Measurements from ENCODE around the gene GRK2.

The GRK2 gene

DNA sequence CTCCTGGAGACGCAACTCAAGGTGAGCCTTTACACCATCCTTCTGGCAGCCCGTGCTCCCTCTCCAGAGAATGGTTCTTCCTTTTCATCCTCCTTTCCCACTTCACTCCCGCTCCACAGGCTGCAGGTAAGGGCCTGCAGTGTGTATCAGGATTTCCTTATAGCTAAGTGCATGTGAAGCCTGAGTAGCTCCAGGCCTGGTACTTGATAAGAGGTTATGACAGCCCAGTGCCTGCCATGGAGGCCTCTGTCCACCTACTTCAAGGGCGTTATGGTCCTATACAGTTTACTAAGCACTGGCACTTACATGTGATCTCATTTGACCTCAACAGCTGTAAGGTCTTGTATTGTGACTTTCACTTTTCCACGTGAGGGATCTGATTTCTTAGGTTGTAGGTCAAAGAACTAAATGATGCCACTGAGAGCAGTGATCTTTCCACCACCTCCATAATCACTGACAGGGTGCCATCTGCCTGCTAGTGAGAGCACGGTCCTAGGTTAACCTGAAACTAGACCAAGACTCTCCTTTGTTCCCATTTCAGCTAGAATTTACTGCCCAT lies 55.1 kb downstream of the GRK2 start:
- no peak for TF ChIP-seq CTCF (IDR thresholded peaks at IDR 0.05; ENCODE audit: low read depth, low read length, missing control alignments)
- no peak overlapping the region for H3K4me3 ChIP-seq (replicated peaks; ENCODE audit: low read depth, low read length)
- no peak for DNase-seq (ENCODE audit: extremely low read depth, low read depth)

GRCh38 chr11:67322049-67322448 lies 55.8 kb downstream of the GRK2 start:
- H3K4me3 ChIP-seq (replicated peaks; ENCODE audit: low read depth, low read length) = no peak overlapping the region
- TF ChIP-seq CTCF (IDR thresholded peaks at IDR 0.05; ENCODE audit: low read depth, low read length, missing control alignments) = no peak
- no peak for DNase-seq (ENCODE audit: extremely low read depth, low read depth)

- no peak for DNase-seq (ENCODE audit: extremely low read depth, low read depth)
- H3K4me3 ChIP-seq (replicated peaks; ENCODE audit: low read depth, low read length) = no peak overlapping the region
- TF ChIP-seq CTCF (IDR thresholded peaks at IDR 0.05; ENCODE audit: low read depth, low read length, missing control alignments) = no peak
These were observed 57.3 kb downstream of the GRK2 start for GRCh38 chr11:67323526-67323925.

GRCh38 chr11:67332081-67332691 lies 65.9 kb downstream of the GRK2 start:
- no peak for DNase-seq (ENCODE audit: extremely low read depth, low read depth)
- no peak overlapping the region for H3K4me3 ChIP-seq (replicated peaks; ENCODE audit: low read depth, low read length)
- TF ChIP-seq CTCF (IDR thresholded peaks at IDR 0.05; ENCODE audit: low read depth, low read length, missing control alignments) = no peak

Measured in HFF-Myc (cell line).